Stimulated activated naive CD4-positive, alpha-beta T cell treated with Interleukin-2 at 50 U/mL for 16 hours (primary cell): ENCODE measurements around the gene THNSL1.
"Not testable (repeated sequence)": the region's sequence is repeated elsewhere in the genome, so short reads cannot be mapped to it uniquely, and the experiment has no call there.

Source experiments
- DNase-seq: peaks from one replicate; lab custom pipeline; 2025; lab: John Stamatoyannopoulos, UW

THNSL1 gene

GRCh38 chr10:25011591-25011990 is 4.8 kb upstream of the THNSL1 start:
- not testable (repeated sequence) for DNase-seq

- no peak for DNase-seq
Measured at GRCh38 chr10:25014579-25014978, 1.8 kb upstream of the THNSL1 start.

GRCh38 chr10:25015828-25016375 is 510 bp upstream of the THNSL1 start, which contains the start of gene ENKUR:
Gene ENKUR (minus strand): TSS chr10:25016158. CDS start chr10:25015936, 222 bp downstream.
- peak; percentile 92 for DNase-seq

- DNase-seq = no peak
Measured at GRCh38 chr10:25017154-25017590, 760 bp downstream of the THNSL1 start.

GRCh38 chr10:25017661-25018060 is 1.2 kb downstream of the THNSL1 start:
- no peak for DNase-seq

GRCh38 chr10:25018703-25019102 is 2.3 kb downstream of the THNSL1 start:
- no peak for DNase-seq

- no peak for DNase-seq
Measured at GRCh38 chr10:25023278-25023677, 6.9 kb downstream of the THNSL1 start.

- DNase-seq = no peak
Measured at GRCh38 chr10:25024528-25024927, 8.1 kb downstream of the THNSL1 start.

GRCh38 chr10:25026463-25026862 is 10.1 kb downstream of the THNSL1 start:
- DNase-seq = no peak

- DNase-seq = no peak
Measured at GRCh38 chr10:25028711-25029110, 12.3 kb downstream of the THNSL1 start.

GRCh38 chr10:25029519-25029918 is 13.1 kb downstream of the THNSL1 start:
- DNase-seq = no peak

- DNase-seq = no peak
Measured at GRCh38 chr10:25036381-25036780, 20.0 kb downstream of the THNSL1 start.

- no peak for DNase-seq
Measured at GRCh38 chr10:25038325-25038724, 21.9 kb downstream of the THNSL1 start.

GRCh38 chr10:25039531-25039930 is 23.1 kb downstream of the THNSL1 start:
- DNase-seq = no peak

- no peak for DNase-seq
Measured at GRCh38 chr10:25046641-25047040, 30.2 kb downstream of the THNSL1 start.

GRCh38 chr10:25047088-25047487 is 30.7 kb downstream of the THNSL1 start:
- no peak for DNase-seq

- no peak for DNase-seq
Measured at GRCh38 chr10:25047591-25048301, 31.3 kb downstream of the THNSL1 start.

GRCh38 chr10:25048450-25048849 is 32.0 kb downstream of the THNSL1 start:
- no peak for DNase-seq

- no peak for DNase-seq
Measured at GRCh38 chr10:25049966-25050365, 33.6 kb downstream of the THNSL1 start.

- no peak for DNase-seq
Measured at GRCh38 chr10:25050402-25050801, 34.0 kb downstream of the THNSL1 start.

GRCh38 chr10:25052012-25052411 is 35.6 kb downstream of the THNSL1 start:
- DNase-seq = no peak

- no peak for DNase-seq
Measured at GRCh38 chr10:25056726-25057125, 40.3 kb downstream of the THNSL1 start.

- DNase-seq = no peak
Measured at GRCh38 chr10:25057886-25058285, 41.5 kb downstream of the THNSL1 start.

GRCh38 chr10:25059990-25060389 is 43.6 kb downstream of the THNSL1 start:
- no peak for DNase-seq
